Breast epithelium (tissue), 4 donors: ENCODE data around the gene ZNF750. TPM values are rescaled to one million over a fixed set of nuclear protein-coding genes. Genes with fewer than 3 reads are reported as not detected.

Experiments
- DNase-seq, 2 donors: peaks; one replicate each; pipeline ENCODE4 v3.0.0-alpha.2; 2019; ENCODE audit warnings: low spot score in 2 of 2
- H3K27ac ChIP-seq, 2 donors: fragments of 200-600 bp; sonication (generic) in 1 of 2; one replicate each; pipeline ENCODE4 v1.5.1; 2016 to 2019; ENCODE audit warnings: mild to moderate bottlenecking in 1 of 2
- H3K27me3 ChIP-seq, 2 donors: fragments of 200-600 bp; sonication (generic) in 1 of 2; one replicate each; pipeline versions ENCODE4 v1.5.1 to v1.6.0; 2017 to 2019; ENCODE audit warnings: control low read depth in 1 of 2, mild to moderate bottlenecking in 1 of 2
- H3K36me3 ChIP-seq: fragments of 200-600 bp; one replicate; pipeline ENCODE4 v1.5.1; 2019
- H3K4me1 ChIP-seq, 2 donors: fragments of 200-600 bp; sonication (generic); one replicate each; pipeline ENCODE4 v1.5.1; 2016 to 2019; ENCODE audit warnings: control low read depth in 1 of 2
- H3K4me3 ChIP-seq, 3 donors: fragments of 200-600 bp; sonication (generic); 1 replicate in 2 of 3; 2 replicates in 1 of 3; pipeline ENCODE4 v1.5.1; 2016 to 2019; ENCODE audit warnings: mild to moderate bottlenecking in 3 of 3, moderate library complexity in 2 of 3
- H3K9me3 ChIP-seq, 2 donors: fragments of 200-600 bp; sonication (generic) in 1 of 2; one replicate each; pipeline ENCODE4 v1.5.1; 2016 to 2019; ENCODE audit warnings: control low read depth in 1 of 2
- POLR2A ChIP-seq: fragments of 450-650 bp; IDR thresholded peaks from one replicate; pipeline ENCODE4 v1.6.1; 2016; ENCODE audit warnings: antibody characterized with exemption, mild to moderate bottlenecking, moderate library complexity
- POLR2AphosphoS5 ChIP-seq, 3 donors: sonication (generic); formaldehyde crosslinking; IDR thresholded peaks; one replicate each; pipeline ENCODE4 v1.6.1; 2017; ENCODE audit warnings: antibody characterized with exemption in 3 of 3
- intact Hi-C: fragments of 100-400 bp; cut with DNase I; formaldehyde crosslinking; loops from one replicate; pipeline ENCODE4 v1.15.1; 2023; ENCODE audit warnings: low total_unique reads
- total RNA-seq, 3 donors: library from RNA; depleted of rRNA; stranded (reverse); fragments of >200 nt; gene quantifications; one replicate each; pipeline ENCODE4 v1.1.0, GENCODE V29; 2016
- TF ChIP-seq, protein P1 (sequence below), 3 donors: fragments of 450-650 bp; IDR thresholded peaks; one replicate each; pipeline ENCODE4 v1.5.1; 2016 to 2017; ENCODE audit warnings: antibody characterized with exemption in 3 of 3, mild to moderate bottlenecking in 3 of 3, moderate library complexity in 3 of 3

ZNF750 gene
- total RNA-seq, 3 donors from 2014 or later: 5.6 to 7.8 TPM; not detected in 1

DNA sequence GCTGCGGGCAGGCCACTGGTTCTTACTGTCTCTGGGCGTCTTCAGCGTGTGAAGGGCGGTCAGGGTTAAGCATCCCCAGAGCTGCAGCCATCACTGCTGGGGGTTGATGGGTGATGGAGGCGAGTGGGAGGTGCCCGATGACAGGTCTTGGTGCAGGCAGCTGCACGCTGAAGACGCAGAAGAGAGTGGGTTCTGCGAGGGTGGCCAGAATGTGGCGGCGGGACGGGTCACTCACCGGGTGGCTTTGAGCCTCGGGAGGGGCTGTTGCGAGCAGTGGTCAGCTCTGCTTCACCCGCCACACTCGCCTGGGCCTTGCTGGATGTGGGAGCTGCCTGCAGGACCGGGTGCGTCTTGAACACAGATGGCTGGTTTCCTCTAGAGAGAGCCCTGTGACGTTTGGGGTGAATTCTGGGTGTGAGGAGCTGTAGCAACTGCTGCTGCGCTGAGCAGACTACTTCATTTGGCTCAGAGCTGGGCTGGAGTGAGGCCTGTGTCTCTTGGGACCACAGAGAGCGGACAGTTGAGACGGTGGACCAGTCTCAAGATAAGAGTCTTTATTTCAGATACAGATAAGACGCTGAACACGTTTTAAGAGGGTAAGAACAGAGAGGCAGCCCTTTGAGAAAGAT is 44.6 kb upstream of the ZNF750 start:
- intact Hi-C loops: loop anchor here (1.0 kb wide), 1 partner anchor 43 kb away; no protein-coding TSS in a partner anchor
- peak overlapping the region; percentile 27 to 82 for H3K27ac ChIP-seq
- TF ChIP-seq POLR2A: no peak
- TF ChIP-seq, protein P1, sequence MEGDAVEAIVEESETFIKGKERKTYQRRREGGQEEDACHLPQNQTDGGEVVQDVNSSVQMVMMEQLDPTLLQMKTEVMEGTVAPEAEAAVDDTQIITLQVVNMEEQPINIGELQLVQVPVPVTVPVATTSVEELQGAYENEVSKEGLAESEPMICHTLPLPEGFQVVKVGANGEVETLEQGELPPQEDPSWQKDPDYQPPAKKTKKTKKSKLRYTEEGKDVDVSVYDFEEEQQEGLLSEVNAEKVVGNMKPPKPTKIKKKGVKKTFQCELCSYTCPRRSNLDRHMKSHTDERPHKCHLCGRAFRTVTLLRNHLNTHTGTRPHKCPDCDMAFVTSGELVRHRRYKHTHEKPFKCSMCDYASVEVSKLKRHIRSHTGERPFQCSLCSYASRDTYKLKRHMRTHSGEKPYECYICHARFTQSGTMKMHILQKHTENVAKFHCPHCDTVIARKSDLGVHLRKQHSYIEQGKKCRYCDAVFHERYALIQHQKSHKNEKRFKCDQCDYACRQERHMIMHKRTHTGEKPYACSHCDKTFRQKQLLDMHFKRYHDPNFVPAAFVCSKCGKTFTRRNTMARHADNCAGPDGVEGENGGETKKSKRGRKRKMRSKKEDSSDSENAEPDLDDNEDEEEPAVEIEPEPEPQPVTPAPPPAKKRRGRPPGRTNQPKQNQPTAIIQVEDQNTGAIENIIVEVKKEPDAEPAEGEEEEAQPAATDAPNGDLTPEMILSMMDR (IDR thresholded peaks at IDR 0.05): no peak
- TF ChIP-seq POLR2AphosphoS5 (IDR thresholded peaks at IDR 0.05): no peak
- no peak for DNase-seq
- no peak overlapping the region for H3K4me3 ChIP-seq
- peaks cover 3 to 20% of the 10 kb centered on the region in 2 donors for H3K4me1 ChIP-seq
- H3K9me3 ChIP-seq: no peaks in the 10 kb centered on the region
- no peaks in the 10 kb centered on the region for H3K36me3 ChIP-seq
- H3K27me3 ChIP-seq: no peaks in the 10 kb centered on the region

- Histone ChIP-seq H3K4me3 (peak overlapping the region in 1 of 3 donors; percentile 5), H3K36me3 (no peaks in the 10 kb centered on the region), H3K27me3 (no peaks in the 10 kb centered on the region), H3K4me1 (peaks cover 3 to 18% of the 10 kb centered on the region in 2 donors), H3K27ac (peak overlapping the region; percentile 65 to 82), H3K9me3 (no peaks in the 10 kb centered on the region)
- TF ChIP-seq POLR2AphosphoS5 (IDR thresholded peaks at IDR 0.05) (no peak), POLR2A (no peak)
- TF ChIP-seq, protein P1 (IDR thresholded peaks at IDR 0.05): no peak
- DNase-seq: no peak
- intact Hi-C loops: loop anchor here (1.0 kb wide), 1 partner anchor 44 kb away; no protein-coding TSS in a partner anchor
Measured at GRCh38 chr17:82883419-82884031, 43.7 kb upstream of the ZNF750 start.

GRCh38 chr17:82882715-82883418 is 43.0 kb upstream of the ZNF750 start:
- intact Hi-C loops: no loop called here
- H3K4me3 ChIP-seq: peak overlapping the region in 1 of 3 donors; percentile 5
- peaks cover 3 to 12% of the 10 kb centered on the region in 2 donors for H3K4me1 ChIP-seq
- no peaks in the 10 kb centered on the region for H3K36me3 ChIP-seq
- H3K9me3 ChIP-seq: no peaks in the 10 kb centered on the region
- TF ChIP-seq, protein P1 (IDR thresholded peaks at IDR 0.05): no peak
- TF ChIP-seq POLR2AphosphoS5 (IDR thresholded peaks at IDR 0.05) (no peak), POLR2A (no peak)
- H3K27me3 ChIP-seq: no peaks in the 10 kb centered on the region
- DNase-seq: peak in 1 of 2 donors; percentile 45
- peak overlapping the region; percentile 65 to 82 for H3K27ac ChIP-seq

DNA sequence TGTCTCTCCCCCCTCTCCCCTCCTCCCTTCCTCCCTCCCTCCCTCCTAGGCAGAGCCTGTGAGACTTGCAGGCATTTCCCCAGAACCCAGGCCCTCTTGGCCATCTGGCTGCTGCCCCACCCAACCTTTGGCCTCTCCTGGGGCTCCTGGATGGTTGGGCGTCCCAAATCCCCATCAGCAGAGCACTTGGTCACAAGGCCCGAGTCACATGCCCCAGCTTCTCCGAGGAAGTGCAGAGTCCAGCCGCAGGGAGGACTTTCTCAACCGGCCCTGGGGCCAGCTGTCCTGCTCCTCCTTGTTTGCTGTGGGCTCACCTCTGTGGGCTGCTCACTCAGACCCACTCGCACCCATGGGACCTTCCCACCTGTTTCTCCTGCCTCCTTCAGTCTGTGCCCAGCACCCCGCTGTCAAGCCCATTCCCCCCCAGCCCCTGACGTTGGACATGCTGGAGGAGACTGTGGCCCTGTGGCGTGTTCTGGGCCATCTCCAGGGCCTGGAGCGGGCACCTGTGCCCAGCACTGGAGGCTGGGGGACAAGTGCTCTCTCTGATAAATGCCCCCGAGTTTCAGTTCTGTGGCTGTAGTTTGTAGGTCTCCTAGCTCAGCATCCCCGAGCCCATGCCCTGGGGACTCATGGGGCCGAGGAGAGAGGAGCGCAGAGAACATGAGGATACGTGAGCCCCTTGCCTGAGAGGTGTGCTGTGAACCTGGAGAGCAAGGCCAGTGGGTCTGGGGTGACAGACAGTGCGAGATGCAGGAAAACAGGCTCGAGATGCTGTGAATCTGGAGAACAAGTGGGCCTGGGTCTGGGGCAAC is 42.3 kb upstream of the ZNF750 start:
- DNase-seq: no peak
- Histone ChIP-seq H3K27ac (peak overlapping the region; percentile 65 to 82), H3K27me3 (no peaks in the 10 kb centered on the region), H3K36me3 (no peaks in the 10 kb centered on the region), H3K4me1 (peaks cover 3 to 16% of the 10 kb centered on the region in 2 donors), H3K9me3 (no peaks in the 10 kb centered on the region), H3K4me3 (no peak overlapping the region)
- intact Hi-C loops: no loop called here
- TF ChIP-seq POLR2AphosphoS5 (IDR thresholded peaks at IDR 0.05) (no peak), POLR2A (no peak)
- TF ChIP-seq, protein P1 (IDR thresholded peaks at IDR 0.05): no peak
